ENCODE data around the gene USP40. TPM values are rescaled to one million over a fixed set of nuclear protein-coding genes. Genes with fewer than 3 reads are reported as not detected.
A peak's percentile ranks its signal among the peaks of the same experiment; 100 is the strongest.

The USP40 gene
- total RNA-seq, 4 donors from 2014 or later = 30.7 to 113 (median 41.3) TPM

DNA sequence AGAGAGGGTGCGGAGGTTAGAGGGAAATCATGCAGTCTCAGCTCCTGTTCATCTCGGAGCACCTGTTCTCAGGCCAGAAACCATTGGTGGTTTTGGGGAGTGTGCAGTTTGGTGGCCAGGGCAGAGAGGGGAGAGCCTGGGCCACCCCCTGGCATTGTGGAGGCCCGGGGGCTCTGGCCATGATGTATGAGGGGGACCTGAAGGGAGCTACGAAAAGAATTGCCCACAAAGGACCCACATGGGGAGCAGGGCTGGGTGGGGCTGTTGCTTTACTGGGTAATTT, 124.6 kb downstream of the USP40 start:
- H3K9me3 ChIP-seq = no peaks in the 10 kb centered on the region
- H3K4me3 ChIP-seq = no peak overlapping the region
- intact Hi-C loops (cut with DNase I; ENCODE audit: low total_unique reads) = loop anchor here (5.0 kb wide), 1 partner anchor 90 kb away; the partner anchor contains the start of gene DGKD
- WGBS, 2 donors (ENCODE audit: low coverage in 1 of 2) = 82 to 84% methylated on average over 2 to 4 of the region's 4 CpGs
- in situ Hi-C loops (cut with MboI; ENCODE audit: low pct_ligation_motif_present in 1 of 4, low pct_unique_long_range_greater_than_20kb in 1 of 4, low sequenced_read_pairs in 3 of 4) = loop anchor here in 1 of 4 donors (25.0 kb wide), 1 partner anchor 155 kb away; no protein-coding TSS in a partner anchor
- H3K36me3 ChIP-seq = peaks cover 0 to 10% (median 3%) of the 10 kb centered on the region in 4 donors
- H3K27ac ChIP-seq = no peak overlapping the region
- no peak for TF ChIP-seq POLR2A (IDR thresholded peaks at IDR 0.05)
- TF ChIP-seq, protein P1, sequence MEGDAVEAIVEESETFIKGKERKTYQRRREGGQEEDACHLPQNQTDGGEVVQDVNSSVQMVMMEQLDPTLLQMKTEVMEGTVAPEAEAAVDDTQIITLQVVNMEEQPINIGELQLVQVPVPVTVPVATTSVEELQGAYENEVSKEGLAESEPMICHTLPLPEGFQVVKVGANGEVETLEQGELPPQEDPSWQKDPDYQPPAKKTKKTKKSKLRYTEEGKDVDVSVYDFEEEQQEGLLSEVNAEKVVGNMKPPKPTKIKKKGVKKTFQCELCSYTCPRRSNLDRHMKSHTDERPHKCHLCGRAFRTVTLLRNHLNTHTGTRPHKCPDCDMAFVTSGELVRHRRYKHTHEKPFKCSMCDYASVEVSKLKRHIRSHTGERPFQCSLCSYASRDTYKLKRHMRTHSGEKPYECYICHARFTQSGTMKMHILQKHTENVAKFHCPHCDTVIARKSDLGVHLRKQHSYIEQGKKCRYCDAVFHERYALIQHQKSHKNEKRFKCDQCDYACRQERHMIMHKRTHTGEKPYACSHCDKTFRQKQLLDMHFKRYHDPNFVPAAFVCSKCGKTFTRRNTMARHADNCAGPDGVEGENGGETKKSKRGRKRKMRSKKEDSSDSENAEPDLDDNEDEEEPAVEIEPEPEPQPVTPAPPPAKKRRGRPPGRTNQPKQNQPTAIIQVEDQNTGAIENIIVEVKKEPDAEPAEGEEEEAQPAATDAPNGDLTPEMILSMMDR (IDR thresholded peaks at IDR 0.05) = no peak
- TF ChIP-seq EP300 (IDR thresholded peaks at IDR 0.05; ENCODE audit: low read depth) = no peak
- TF ChIP-seq POLR2AphosphoS5 (IDR thresholded peaks at IDR 0.05) = no peak
- no peak for DNase-seq
- H3K4me1 ChIP-seq = peaks cover 0 to 7% (median 2%) of the 10 kb centered on the region in 4 donors
- H3K27me3 ChIP-seq = no peaks in the 10 kb centered on the region

DNA sequence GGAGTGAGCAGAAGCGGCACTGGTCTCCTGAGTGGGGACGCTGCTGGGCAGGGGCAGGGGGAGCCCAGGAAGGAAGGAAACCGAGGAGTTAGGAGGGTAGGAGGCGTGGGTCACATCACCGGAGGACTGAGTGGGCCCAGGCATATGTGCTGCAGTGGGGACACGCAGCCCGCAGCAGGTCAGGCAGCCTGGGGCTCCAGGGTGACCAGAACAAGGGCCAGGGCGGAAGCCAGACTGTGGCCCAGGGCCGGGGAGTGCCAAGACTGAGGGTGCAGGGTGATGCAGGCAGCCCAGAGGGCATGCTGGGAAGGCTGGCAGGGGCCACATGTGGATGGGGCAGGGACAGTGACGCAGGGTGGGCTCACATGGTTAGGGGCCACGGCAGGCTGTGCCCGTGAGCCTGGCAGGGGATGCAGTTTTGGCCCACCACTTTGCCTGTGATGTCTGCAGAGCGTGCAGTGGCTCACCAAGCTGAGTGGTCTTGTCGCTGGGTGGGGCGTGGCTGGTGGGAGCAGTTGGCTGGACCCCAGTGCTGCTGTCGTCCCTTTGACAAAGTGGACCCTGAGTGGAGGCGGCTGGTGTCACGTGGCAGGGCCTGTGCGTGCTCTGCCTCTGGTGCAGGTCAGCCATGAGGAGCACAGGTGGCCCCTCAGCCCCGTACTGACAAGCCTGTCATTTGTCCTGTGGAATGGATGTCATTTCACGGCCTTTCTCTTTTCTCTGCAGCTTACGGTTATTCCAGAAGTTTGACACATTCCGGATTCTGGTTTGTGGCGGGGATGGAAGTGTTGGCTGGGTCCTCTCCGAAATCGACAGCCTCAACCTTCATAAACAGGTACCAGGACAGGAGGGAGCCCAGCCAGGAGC, 125.2 kb downstream of the USP40 start:
- Histone ChIP-seq H3K4me3 (no peak overlapping the region), H3K4me1 (peaks cover 0 to 7% (median 2%) of the 10 kb centered on the region in 4 donors), H3K27me3 (no peaks in the 10 kb centered on the region), H3K9me3 (no peaks in the 10 kb centered on the region), H3K27ac (no peak overlapping the region), H3K36me3 (peaks cover 0 to 10% (median 5%) of the 10 kb centered on the region in 4 donors)
- DNase-seq = peak; percentile 7
- in situ Hi-C loops (cut with MboI; ENCODE audit: low pct_ligation_motif_present in 1 of 4, low pct_unique_long_range_greater_than_20kb in 1 of 4, low sequenced_read_pairs in 3 of 4) = loop anchor here in 1 of 4 donors (25.0 kb wide), 1 partner anchor 154 kb away; no protein-coding TSS in a partner anchor
- intact Hi-C loops (cut with DNase I; ENCODE audit: low total_unique reads) = loop anchor here (5.0 kb wide), 1 partner anchor 89 kb away; the partner anchor contains the start of gene DGKD
- 94% methylated on average over 7 to 26 of the region's 26 CpGs for WGBS, 2 donors (ENCODE audit: low coverage in 1 of 2)
- TF ChIP-seq, protein P1 (IDR thresholded peaks at IDR 0.05) = no peak
- TF ChIP-seq POLR2AphosphoS5 (IDR thresholded peaks at IDR 0.05) = no peak
- no peak for TF ChIP-seq EP300 (IDR thresholded peaks at IDR 0.05; ENCODE audit: low read depth)
- no peak for TF ChIP-seq POLR2A (IDR thresholded peaks at IDR 0.05)

DNA sequence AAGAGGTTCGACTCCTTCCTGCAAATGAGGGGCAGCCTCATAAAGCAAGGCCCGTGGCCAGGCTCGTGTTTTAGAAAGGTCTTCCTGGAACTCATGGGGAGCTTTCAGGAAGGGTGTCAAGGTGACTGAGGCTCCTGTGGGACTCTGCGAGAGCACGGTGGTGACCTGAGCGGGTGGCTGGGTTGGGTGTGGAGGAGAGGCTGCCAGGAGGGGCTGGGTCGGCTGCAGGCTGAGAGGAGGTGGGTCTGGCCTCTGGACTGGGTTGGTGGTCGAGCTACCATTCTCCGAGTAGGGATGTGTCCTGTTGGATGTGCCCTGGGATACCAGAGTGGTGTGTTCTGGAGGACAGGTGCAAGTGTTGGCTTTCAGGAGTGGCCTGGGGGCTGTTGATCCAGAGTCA, 125.9 kb downstream of the USP40 start:
- Histone ChIP-seq H3K36me3 (peaks cover 0 to 13% (median 7%) of the 10 kb centered on the region in 4 donors), H3K4me3 (no peak overlapping the region), H3K27ac (no peak overlapping the region), H3K9me3 (no peaks in the 10 kb centered on the region), H3K27me3 (no peaks in the 10 kb centered on the region), H3K4me1 (peaks cover 0 to 7% (median 2%) of the 10 kb centered on the region in 4 donors)
- peak; percentile 5 for DNase-seq
- in situ Hi-C loops (cut with MboI; ENCODE audit: low pct_ligation_motif_present in 1 of 4, low pct_unique_long_range_greater_than_20kb in 1 of 4, low sequenced_read_pairs in 3 of 4) (loop anchor here in 1 of 4 donors (25.0 kb wide), 1 partner anchor 153 kb away; no protein-coding TSS in a partner anchor), intact Hi-C loops (cut with DNase I; ENCODE audit: low total_unique reads) (loop anchor here (5.0 kb wide), 1 partner anchor 88 kb away; the partner anchor contains the start of gene DGKD)
- 71 to 89% methylated on average over 3 to 9 of the region's 9 CpGs for WGBS, 2 donors (ENCODE audit: low coverage in 1 of 2)
- no peak for TF ChIP-seq POLR2A (IDR thresholded peaks at IDR 0.05)
- TF ChIP-seq, protein P1 (IDR thresholded peaks at IDR 0.05) = no peak
- no peak for TF ChIP-seq EP300 (IDR thresholded peaks at IDR 0.05; ENCODE audit: low read depth)
- TF ChIP-seq POLR2AphosphoS5 (IDR thresholded peaks at IDR 0.05) = no peak

- in situ Hi-C loops (cut with MboI; ENCODE audit: low pct_ligation_motif_present in 1 of 4, low pct_unique_long_range_greater_than_20kb in 1 of 4, low sequenced_read_pairs in 3 of 4) = loop anchor here in 1 of 4 donors (25.0 kb wide), 1 partner anchor 153 kb away; no protein-coding TSS in a partner anchor
- WGBS, 2 donors (ENCODE audit: low coverage in 1 of 2) = 93 to 100% methylated on average over 1 to 17 of the region's 17 CpGs
- Histone ChIP-seq H3K4me3 (no peak overlapping the region), H3K4me1 (peaks cover 0 to 7% (median 2%) of the 10 kb centered on the region in 4 donors), H3K36me3 (peaks cover 0 to 13% (median 7%) of the 10 kb centered on the region in 4 donors), H3K27ac (no peak overlapping the region), H3K27me3 (no peaks in the 10 kb centered on the region), H3K9me3 (no peaks in the 10 kb centered on the region)
- DNase-seq = no peak
- intact Hi-C loops (cut with DNase I; ENCODE audit: low total_unique reads) = loop anchor here (5.0 kb wide), 1 partner anchor 88 kb away; the partner anchor contains the start of gene DGKD
- TF ChIP-seq EP300 (IDR thresholded peaks at IDR 0.05; ENCODE audit: low read depth) = no peak
- TF ChIP-seq, protein P1 (IDR thresholded peaks at IDR 0.05) = no peak
- TF ChIP-seq POLR2A (IDR thresholded peaks at IDR 0.05) = no peak
- TF ChIP-seq POLR2AphosphoS5 (IDR thresholded peaks at IDR 0.05) = no peak
Measured at GRCh38 chr2:233440314-233440713, 126.3 kb downstream of the USP40 start.
